Ishikawa (cell line): Measurements from ENCODE around the gene ALPL.

ENCODE experiments used
- CEBPB ChIP-seq: IDR thresholded peaks from 2 replicates; pipeline ENCODE4 v1.6.1; 2012
- CREB1 ChIP-seq: IDR thresholded peaks from 2 replicates; pipeline ENCODE4 v1.6.1; 2012; ENCODE audit warnings: low read depth
- EGR1 ChIP-seq: IDR thresholded peaks from 2 replicates; pipeline ENCODE4 v1.6.1; 2012
- EP300 ChIP-seq: IDR thresholded peaks from 2 replicates; pipeline ENCODE4 v1.6.1; 2012; ENCODE audit warnings: borderline replicate concordance
- FOXM1 ChIP-seq: IDR thresholded peaks from 2 replicates; pipeline ENCODE4 v1.6.1; 2012; ENCODE audit warnings: low read depth, borderline replicate concordance
- MAX ChIP-seq: IDR thresholded peaks from 2 replicates; pipeline ENCODE4 v1.6.1; 2012
- NFIC ChIP-seq: IDR thresholded peaks from 2 replicates; pipeline ENCODE4 v1.6.1; 2012
- RAD21 ChIP-seq: IDR thresholded peaks from 2 replicates; pipeline ENCODE4 v1.6.1; 2012; ENCODE audit warnings: low read depth
- TAF1 ChIP-seq: IDR thresholded peaks from 2 replicates; pipeline ENCODE4 v1.6.1; 2012; ENCODE audit warnings: low read depth, mild to moderate bottlenecking
- TCF12 ChIP-seq: IDR thresholded peaks from 2 replicates; pipeline ENCODE4 v1.6.1; 2012; ENCODE audit warnings: low read depth
- TEAD4 ChIP-seq: IDR thresholded peaks from 2 replicates; pipeline ENCODE4 v1.6.1; 2012
- YY1 ChIP-seq: IDR thresholded peaks from 2 replicates; pipeline ENCODE4 v1.6.1; 2012; ENCODE audit warnings: low read depth
- ZBTB7A ChIP-seq: IDR thresholded peaks from 2 replicates; pipeline ENCODE4 v1.6.1; 2012; ENCODE audit warnings: low read depth
- TF ChIP-seq, protein P1 (sequence below): IDR thresholded peaks from 2 replicates; pipeline ENCODE4 v1.6.1; 2012
- TF ChIP-seq, protein P2 (sequence below): IDR thresholded peaks from 2 replicates; pipeline ENCODE4 v1.6.1; 2012; ENCODE audit warnings: low read depth, mild to moderate bottlenecking

Gene ALPL

GRCh38 chr1:21496886-21497285 is 12.3 kb upstream of the ALPL start:
- TF ChIP-seq NFIC = no peak
- 0 out of 2 replicates have a peak, but pooled peaks have one; percentile 55 for TF ChIP-seq YY1

DNA sequence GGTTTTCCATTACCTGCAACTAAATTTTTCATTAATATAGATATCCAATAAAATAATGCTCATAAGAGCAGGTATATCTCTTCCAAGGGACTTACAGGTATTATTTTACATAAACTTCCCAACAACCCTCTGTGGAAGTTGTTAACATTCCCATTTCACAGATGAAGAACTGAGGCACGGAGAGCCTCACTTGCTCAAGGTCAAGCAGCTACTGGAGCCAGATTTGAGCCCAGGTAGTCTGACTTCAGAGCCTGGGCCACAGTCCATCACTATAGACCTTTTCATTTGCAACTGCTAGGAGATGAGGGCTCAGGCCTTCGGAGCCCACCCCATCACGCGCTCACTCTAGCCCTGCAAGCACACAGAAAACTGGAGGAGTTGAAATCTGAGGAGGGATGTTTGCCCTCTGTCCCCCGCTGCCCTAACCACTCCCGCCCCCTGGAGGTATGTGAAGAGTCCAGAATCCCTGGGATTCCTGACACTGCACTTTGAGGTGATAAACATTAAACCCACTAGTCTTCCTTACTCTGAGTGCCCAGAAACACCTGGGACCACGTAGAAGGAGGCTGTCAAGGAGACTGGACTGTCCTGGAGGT is 11.7 kb upstream of the ALPL start:
- no peak for TF ChIP-seq RAD21
- TF ChIP-seq ZBTB7A = no peak
- TF ChIP-seq YY1 = no peak
- TF ChIP-seq EGR1 = no peak

- TF ChIP-seq, protein P1, sequence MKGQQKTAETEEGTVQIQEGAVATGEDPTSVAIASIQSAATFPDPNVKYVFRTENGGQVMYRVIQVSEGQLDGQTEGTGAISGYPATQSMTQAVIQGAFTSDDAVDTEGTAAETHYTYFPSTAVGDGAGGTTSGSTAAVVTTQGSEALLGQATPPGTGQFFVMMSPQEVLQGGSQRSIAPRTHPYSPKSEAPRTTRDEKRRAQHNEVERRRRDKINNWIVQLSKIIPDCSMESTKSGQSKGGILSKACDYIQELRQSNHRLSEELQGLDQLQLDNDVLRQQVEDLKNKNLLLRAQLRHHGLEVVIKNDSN = no peak
- TF ChIP-seq CEBPB (no peak), ZBTB7A (no peak), RAD21 (no peak), MAX (no peak), NFIC (no peak), EP300 (no peak), TAF1 (no peak), FOXM1 (no peak), TCF12 (no peak), YY1 (no peak), EGR1 (no peak), TEAD4 (no peak)
- TF ChIP-seq, protein P2, sequence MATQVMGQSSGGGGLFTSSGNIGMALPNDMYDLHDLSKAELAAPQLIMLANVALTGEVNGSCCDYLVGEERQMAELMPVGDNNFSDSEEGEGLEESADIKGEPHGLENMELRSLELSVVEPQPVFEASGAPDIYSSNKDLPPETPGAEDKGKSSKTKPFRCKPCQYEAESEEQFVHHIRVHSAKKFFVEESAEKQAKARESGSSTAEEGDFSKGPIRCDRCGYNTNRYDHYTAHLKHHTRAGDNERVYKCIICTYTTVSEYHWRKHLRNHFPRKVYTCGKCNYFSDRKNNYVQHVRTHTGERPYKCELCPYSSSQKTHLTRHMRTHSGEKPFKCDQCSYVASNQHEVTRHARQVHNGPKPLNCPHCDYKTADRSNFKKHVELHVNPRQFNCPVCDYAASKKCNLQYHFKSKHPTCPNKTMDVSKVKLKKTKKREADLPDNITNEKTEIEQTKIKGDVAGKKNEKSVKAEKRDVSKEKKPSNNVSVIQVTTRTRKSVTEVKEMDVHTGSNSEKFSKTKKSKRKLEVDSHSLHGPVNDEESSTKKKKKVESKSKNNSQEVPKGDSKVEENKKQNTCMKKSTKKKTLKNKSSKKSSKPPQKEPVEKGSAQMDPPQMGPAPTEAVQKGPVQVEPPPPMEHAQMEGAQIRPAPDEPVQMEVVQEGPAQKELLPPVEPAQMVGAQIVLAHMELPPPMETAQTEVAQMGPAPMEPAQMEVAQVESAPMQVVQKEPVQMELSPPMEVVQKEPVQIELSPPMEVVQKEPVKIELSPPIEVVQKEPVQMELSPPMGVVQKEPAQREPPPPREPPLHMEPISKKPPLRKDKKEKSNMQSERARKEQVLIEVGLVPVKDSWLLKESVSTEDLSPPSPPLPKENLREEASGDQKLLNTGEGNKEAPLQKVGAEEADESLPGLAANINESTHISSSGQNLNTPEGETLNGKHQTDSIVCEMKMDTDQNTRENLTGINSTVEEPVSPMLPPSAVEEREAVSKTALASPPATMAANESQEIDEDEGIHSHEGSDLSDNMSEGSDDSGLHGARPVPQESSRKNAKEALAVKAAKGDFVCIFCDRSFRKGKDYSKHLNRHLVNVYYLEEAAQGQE = no peak
Measured at GRCh38 chr1:21499283-21499950, 9.8 kb upstream of the ALPL start.

GRCh38 chr1:21503706-21504377 is 5.4 kb upstream of the ALPL start:
- TF ChIP-seq, protein P2 = no peak
- no peak for TF ChIP-seq TAF1
- no peak for TF ChIP-seq NFIC
- TF ChIP-seq FOXM1 = no peak
- TF ChIP-seq EP300 = no peak
- no peak for TF ChIP-seq ZBTB7A
- TF ChIP-seq TCF12 = no peak
- no peak for TF ChIP-seq RAD21
- no peak for TF ChIP-seq CREB1
- TF ChIP-seq CEBPB = no peak
- TF ChIP-seq TEAD4 = no peak
- TF ChIP-seq MAX = no peak
- no peak for TF ChIP-seq EGR1
- TF ChIP-seq, protein P1 = no peak
- no peak for TF ChIP-seq YY1

DNA sequence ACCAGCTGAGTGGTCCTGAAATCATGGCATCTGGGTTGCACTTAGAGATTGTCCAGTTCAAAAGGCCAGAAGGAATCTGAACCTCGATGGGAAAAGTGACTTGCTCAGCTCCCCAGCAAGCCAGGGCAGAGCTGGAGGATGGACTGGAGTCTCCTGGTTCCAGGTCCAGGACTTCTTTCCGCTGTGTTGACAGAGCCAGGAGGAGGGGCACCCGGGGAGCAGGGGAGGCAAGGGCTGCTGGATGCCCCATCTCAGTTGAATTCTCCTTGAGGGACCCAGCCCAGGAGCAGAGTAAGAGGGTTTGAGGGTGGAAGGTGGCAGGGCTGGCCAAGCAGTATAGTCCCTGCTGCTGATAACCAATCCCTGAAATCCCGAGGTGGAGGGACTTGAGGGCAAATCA is 2.4 kb upstream of the ALPL start:
- TF ChIP-seq MAX (no peak), YY1 (no peak), TEAD4 (no peak), EP300 (no peak), TCF12 (no peak), EGR1 (no peak), NFIC (no peak), FOXM1 (no peak), CEBPB (no peak), RAD21 (no peak), TAF1 (no peak), CREB1 (no peak), ZBTB7A (no peak)
- TF ChIP-seq, protein P1 = no peak
- TF ChIP-seq, protein P2 = no peak
